Activated naive CD4-positive, alpha-beta T cell treated with anti-CD3 and anti-CD28 coated beads, Interleukin-2, amount 50 U/mL, for 72 hours (primary cell): ENCODE measurements around the gene OPCML. TPM values are rescaled to one million over a fixed set of nuclear protein-coding genes. Genes with fewer than 3 reads are reported as not detected.
A peak's percentile ranks its signal among the peaks of the same experiment; 100 is the strongest.

ENCODE experiments used
- ATAC-seq, 2 donors: fragments of 150-1000 bp; cut with Tn5 transposase; 2 replicates each; pipeline ENCODE4 v1.10.0; 2021; ENCODE audit warnings: mild to moderate bottlenecking in 2 of 2, moderate library complexity in 2 of 2
- DNase-seq, 2 donors: peaks; one replicate each; pipeline ENCODE4 v3.0.0; 2021 to 2022; ENCODE audit warnings: low spot score in 2 of 2
- H3K27ac Mint-ChIP-seq, 2 donors: one replicate each; pipeline ENCODE4 v1.8.0; 2022; ENCODE audit warnings: mild to moderate bottlenecking in 2 of 2, mixed read lengths in 2 of 2
- H3K36me3 Mint-ChIP-seq, 2 donors: one replicate each; pipeline ENCODE4 v1.8.0; 2022; ENCODE audit warnings: mixed read lengths in 2 of 2
- H3K9me3 Mint-ChIP-seq, 2 donors: one replicate each; pipeline ENCODE4 v1.8.0; 2022; ENCODE audit warnings: mixed read lengths in 2 of 2
- total RNA-seq, 2 donors: library from RNA; stranded (reverse); gene quantifications; one replicate each; pipeline ENCODE4 v1.2.3, GENCODE V29; 2022

OPCML gene
- total RNA-seq, 2 donors from 2014 or later = not detected

DNA sequence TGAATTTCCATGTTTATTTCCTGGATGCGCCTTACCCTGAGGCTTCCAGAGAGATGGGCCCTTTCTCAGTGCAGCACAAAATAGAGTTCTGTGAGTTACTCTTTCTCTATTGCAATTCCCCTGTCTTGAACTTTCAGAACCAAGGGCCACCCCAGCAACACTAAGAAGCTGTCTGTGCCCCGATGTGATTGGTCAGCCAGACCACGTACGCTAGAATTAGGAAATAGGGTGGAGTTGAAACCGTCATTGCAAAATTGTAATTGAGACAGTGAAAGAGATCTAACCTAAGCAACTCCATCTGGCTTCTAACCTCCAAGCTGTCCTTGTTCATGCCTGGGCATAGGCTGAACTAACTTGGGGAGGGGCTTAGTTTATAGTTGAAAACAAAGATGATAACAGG, 981.3 kb downstream of the OPCML start:
- no peak overlapping the region for H3K27ac Mint-ChIP-seq
- peaks cover 0 to 5% of the 10 kb centered on the region in 2 donors for H3K36me3 Mint-ChIP-seq
- H3K9me3 Mint-ChIP-seq = peaks cover 9 to 10% of the 10 kb centered on the region in 2 donors
- DNase-seq = no peak
- ATAC-seq = no peak

GRCh38 chr11:132549561-132549960, 982.7 kb downstream of the OPCML start:
- Mint-ChIP-seq H3K9me3 (peaks cover 9 to 10% of the 10 kb centered on the region in 2 donors), H3K36me3 (peaks cover 0 to 5% of the 10 kb centered on the region in 2 donors), H3K27ac (no peak overlapping the region)
- ATAC-seq (no peak), DNase-seq (no peak)

GRCh38 chr11:132549001-132549400, 983.3 kb downstream of the OPCML start:
- H3K36me3 Mint-ChIP-seq = peaks cover 0 to 5% of the 10 kb centered on the region in 2 donors
- H3K27ac Mint-ChIP-seq = no peak overlapping the region
- DNase-seq = no peak
- H3K9me3 Mint-ChIP-seq = peaks cover 7 to 10% of the 10 kb centered on the region in 2 donors
- ATAC-seq = no peak

DNA sequence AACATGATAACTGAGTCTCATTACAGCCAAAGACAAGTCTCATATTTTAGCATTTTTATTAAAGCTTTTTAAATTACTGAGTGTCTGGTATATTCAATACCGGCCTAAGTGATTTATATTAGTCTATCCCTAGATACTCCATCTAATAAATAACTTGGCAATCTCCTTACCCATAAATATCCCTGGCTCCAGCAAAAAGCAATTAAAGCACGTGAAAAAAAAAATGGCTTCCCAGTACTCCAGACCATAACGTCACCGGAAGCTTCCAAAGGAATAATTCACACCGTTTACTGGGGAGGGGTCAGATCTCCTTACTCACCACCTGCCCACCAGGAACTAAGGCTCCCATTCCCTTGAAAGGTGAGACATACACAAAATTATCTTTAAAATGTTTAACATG, 988.3 kb downstream of the OPCML start:
- no peak for ATAC-seq
- Mint-ChIP-seq H3K27ac (no peak overlapping the region), H3K9me3 (no peaks in the 10 kb centered on the region)

GRCh38 chr11:132541794-132542193, 990.5 kb downstream of the OPCML start:
- no peaks in the 10 kb centered on the region for H3K9me3 Mint-ChIP-seq
- no peak overlapping the region for H3K27ac Mint-ChIP-seq
- H3K36me3 Mint-ChIP-seq = no peaks in the 10 kb centered on the region
- DNase-seq (no peak), ATAC-seq (no peak)

More for the DNA sequence above, 988.3 kb downstream of the OPCML start:
- DNase-seq = no peak
- no peaks in the 10 kb centered on the region for H3K36me3 Mint-ChIP-seq

- no peak overlapping the region for H3K27ac Mint-ChIP-seq
- DNase-seq = no peak
- no peaks in the 10 kb centered on the region for H3K9me3 Mint-ChIP-seq
- no peak for ATAC-seq
- H3K36me3 Mint-ChIP-seq = no peaks in the 10 kb centered on the region
Measured at GRCh38 chr11:132540581-132540980, 991.7 kb downstream of the OPCML start.

DNA sequence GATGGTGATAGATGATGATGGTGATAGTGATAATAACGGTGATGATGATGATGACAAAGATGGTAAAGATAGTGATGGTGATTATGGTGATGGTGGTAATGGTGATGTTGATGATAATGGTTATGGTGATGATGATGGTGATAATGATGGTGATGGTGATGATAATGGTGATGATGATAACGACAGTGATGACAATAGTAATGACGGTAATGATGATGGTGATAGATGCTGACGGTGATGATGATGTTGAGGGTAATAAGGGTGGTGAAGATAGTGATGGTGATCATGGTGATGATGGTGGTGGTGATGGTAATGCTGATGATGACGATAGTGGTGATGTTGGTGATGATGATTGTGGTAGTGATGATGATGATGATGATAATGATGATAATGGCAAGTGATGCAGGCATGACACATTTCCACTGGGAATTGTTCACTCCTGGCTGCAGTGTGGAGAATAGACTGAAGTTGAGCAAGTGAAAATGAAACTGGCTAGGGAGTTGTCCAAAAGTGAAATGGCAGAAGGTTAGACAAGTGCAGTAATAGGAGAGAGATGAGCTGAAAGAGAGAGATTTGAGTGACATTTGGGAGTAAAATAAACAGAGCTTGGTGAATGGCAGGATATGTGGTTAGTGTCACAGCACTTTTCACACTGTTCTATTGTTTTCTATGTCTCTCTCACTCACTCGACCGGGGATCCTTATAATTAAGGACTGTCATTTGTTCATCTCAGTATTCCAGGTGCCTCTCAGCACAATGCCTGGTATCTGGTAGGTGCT, 992.5 kb downstream of the OPCML start:
- DNase-seq (no peak), ATAC-seq (no peak)
- H3K27ac Mint-ChIP-seq = no peak overlapping the region
- no peaks in the 10 kb centered on the region for H3K9me3 Mint-ChIP-seq
- no peaks in the 10 kb centered on the region for H3K36me3 Mint-ChIP-seq

- H3K36me3 Mint-ChIP-seq = no peaks in the 10 kb centered on the region
- ATAC-seq = no peak
- no peak overlapping the region for H3K27ac Mint-ChIP-seq
- peaks cover 0 to 5% of the 10 kb centered on the region in 2 donors for H3K9me3 Mint-ChIP-seq
- no peak for DNase-seq
Measured at GRCh38 chr11:132538642-132539041, 993.7 kb downstream of the OPCML start.

DNA sequence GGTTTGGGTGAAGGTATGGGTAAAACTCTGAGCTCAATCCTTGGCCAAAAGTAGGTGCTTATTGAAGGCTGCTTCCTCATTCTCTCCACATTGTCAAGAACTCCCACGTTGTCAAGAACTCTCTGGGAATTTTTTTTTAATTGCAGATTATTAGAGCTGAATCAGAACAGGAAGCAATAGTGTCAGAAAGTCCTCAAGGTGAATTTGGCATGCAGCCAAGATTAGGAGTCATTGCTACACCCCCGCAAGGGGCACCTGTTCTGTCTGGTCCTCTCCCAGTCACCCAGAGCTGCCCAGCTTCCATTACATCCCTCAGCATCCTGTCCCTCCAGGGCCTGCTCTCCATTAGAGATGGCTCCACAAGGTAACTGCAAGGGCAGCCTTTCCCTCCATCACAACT, 996.5 kb downstream of the OPCML start:
- H3K9me3 Mint-ChIP-seq = peaks cover 2 to 7% of the 10 kb centered on the region in 2 donors
- H3K36me3 Mint-ChIP-seq = no peaks in the 10 kb centered on the region
- no peak for ATAC-seq
- DNase-seq = no peak
- H3K27ac Mint-ChIP-seq = no peak overlapping the region

DNA sequence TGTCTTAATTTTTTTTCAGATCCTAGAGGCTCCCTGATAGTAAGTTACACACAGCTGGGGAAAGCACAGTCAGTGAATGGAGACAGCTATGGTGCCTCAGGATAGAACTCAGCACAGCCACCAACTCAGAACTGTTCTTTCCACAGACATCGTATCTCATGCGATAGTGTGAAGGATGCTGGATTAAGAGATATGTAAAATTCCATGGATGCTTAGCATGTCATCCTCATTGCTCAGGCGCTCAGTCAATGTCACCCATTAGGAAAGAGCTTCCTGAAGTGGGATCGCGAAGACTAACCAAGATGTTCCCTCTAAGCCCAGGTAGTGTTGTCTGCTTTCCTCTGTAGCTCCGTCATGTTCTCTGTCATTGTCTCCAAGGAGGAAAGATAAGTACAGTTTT, 1000.4 kb downstream of the OPCML start:
- DNase-seq (no peak), ATAC-seq (no peak)
- Mint-ChIP-seq H3K36me3 (no peaks in the 10 kb centered on the region), H3K27ac (no peak overlapping the region), H3K9me3 (peaks cover 7 to 16% of the 10 kb centered on the region in 2 donors)

DNA sequence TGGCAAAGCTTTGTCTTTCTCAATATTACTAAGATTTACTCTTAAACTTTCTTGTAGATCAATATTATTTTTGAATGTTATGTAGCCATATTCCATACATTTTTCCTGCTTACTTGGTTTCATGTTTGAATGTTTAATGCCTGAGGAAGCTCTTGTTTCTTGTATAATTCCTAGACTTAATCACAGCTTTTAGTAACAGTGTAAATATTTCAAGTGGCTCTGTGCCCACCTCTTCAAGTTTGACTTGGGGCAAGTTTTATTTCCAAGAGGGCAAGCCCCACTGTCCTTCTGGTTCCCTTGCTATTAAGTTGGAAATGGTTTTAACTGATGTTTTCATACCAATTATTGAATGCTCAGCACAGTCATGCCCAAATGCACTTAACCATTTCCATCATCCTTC, 1004.1 kb downstream of the OPCML start:
- H3K36me3 Mint-ChIP-seq = no peaks in the 10 kb centered on the region
- ATAC-seq (no peak), DNase-seq (no peak)
- H3K27ac Mint-ChIP-seq = no peak overlapping the region
- H3K9me3 Mint-ChIP-seq = peaks cover 7 to 13% of the 10 kb centered on the region in 2 donors

DNA sequence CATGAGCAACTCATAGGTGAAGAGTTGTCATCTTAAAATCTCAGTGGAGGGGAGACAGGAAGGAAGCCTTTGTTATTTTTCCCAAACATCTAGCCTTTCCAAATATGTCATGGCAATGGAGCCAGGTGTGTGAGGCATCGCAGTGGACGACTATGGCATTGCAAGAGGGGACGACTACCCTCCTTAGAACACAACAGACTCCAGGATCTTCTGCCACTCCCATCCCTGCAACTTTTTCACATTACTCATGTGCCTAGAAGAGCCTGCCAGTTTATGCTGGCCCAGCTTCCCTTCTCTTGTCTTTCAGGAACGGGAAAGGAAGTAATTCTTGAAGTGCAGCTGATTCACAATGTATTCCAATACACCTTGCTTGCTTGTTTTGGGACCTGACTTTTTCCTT, 1008.4 kb downstream of the OPCML start:
- Mint-ChIP-seq H3K27ac (no peak overlapping the region), H3K36me3 (no peaks in the 10 kb centered on the region), H3K9me3 (peaks cover under 1 to 11% of the 10 kb centered on the region in 2 donors)
- DNase-seq = no peak
- ATAC-seq = no peak

- ATAC-seq (no peak), DNase-seq (no peak)
- H3K27ac Mint-ChIP-seq = no peak overlapping the region
- H3K9me3 Mint-ChIP-seq = peaks cover 11 to 12% of the 10 kb centered on the region in 2 donors
- no peaks in the 10 kb centered on the region for H3K36me3 Mint-ChIP-seq
Measured at GRCh38 chr11:132520199-132520598, 1012.1 kb downstream of the OPCML start.

DNA sequence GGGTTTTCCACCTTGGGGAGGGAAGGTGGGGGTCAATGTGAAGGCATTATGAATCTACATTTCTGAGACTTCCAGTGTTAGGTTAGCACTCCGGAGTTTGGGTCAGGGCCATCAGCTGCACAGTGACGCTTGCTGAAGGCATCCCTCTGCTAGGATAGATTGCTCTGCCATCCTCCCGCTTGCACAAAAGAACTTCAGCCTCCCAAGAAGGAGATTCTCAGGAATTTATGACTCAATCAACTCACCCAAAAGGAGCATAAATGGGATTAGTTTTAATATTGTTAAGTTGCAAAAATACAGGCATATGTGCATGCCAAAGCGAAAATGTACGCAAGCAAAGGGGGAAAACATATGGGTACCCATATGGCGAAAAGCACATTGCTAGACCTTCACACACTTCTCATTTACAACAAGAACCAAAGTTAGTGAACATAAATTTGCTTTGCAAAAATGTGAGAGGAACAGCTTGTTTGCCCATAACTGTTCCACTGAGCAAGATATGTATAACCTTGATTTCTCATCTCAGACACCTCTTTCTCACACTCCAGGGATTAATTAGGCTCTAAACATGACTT, 1013.0 kb downstream of the OPCML start:
- ATAC-seq = no peak
- Mint-ChIP-seq H3K27ac (no peak overlapping the region), H3K9me3 (peaks cover 11 to 12% of the 10 kb centered on the region in 2 donors), H3K36me3 (no peaks in the 10 kb centered on the region)
- DNase-seq = no peak

DNA sequence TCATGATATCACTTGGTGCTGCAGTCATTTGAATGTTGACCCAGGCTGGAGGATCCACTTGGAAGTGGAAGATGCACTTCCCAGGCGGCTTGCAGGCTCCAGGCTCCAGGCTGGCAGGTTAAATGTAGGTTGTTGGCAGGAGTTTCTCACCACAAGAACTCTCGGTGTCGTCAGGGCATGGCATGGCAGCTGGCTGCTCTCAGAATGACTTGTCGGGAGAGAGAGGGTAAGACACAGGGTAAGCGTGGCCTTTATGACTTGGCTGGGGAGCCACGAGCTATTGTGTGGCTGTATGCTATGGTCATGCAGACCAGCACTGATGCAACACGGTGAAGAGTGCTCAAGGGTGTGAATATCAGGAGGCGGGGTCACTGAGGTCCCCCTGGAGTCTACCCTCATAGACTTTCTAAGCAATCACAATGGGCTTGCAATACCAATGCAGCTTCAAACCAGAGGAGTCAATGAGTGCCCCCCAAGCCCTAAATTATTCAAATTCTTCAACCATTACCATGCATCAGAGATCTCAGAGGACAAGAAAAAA, 1027.7 kb downstream of the OPCML start:
- DNase-seq (no peak), ATAC-seq (no peak)
- H3K36me3 Mint-ChIP-seq = peaks cover 0 to 11% of the 10 kb centered on the region in 2 donors
- H3K27ac Mint-ChIP-seq = peak overlapping the region in 1 of 2 donors; percentile 7
- peaks cover 10 to 11% of the 10 kb centered on the region in 2 donors for H3K9me3 Mint-ChIP-seq

DNA sequence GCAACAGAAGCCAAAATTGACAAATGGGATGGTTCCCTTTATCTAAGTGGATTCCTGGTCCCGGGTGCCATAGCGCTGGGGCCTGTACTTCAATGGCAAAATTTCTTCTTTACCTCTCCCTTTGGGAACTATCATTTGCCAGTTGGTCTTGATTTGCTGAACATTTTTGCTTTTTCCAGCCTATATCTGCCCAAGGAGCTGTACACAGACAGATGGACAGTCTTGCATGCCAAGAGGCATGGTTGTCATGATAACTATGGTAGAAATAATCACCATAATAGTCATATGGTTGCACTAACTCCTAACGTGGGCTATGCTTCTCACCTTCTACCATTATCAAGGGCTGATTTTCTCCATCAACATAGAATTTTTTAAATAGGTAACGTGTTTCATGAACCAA, 1030.9 kb downstream of the OPCML start:
- H3K9me3 Mint-ChIP-seq = peaks cover 6 to 8% of the 10 kb centered on the region in 2 donors
- H3K36me3 Mint-ChIP-seq = no peaks in the 10 kb centered on the region
- ATAC-seq = no peak
- no peak overlapping the region for H3K27ac Mint-ChIP-seq
- DNase-seq = no peak

DNA sequence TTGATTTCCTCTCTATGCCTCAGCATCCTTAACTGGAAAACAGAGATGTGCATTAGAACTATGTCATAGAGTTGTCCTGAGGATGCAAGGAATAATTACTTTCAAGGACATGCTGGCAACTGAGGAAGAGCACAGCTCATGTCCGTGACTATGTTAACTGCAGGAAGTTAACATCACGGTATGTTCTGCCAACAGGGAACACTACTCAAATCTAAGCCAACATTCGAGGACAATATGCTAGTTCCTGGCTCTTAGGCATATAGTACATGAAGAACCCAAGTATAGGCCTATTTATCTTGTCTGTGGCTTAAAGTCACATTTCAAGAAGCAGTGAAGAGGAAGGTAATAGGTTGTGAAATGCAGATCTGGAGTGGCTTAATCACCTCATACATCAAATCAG, 1032.6 kb downstream of the OPCML start:
- Mint-ChIP-seq H3K27ac (no peak overlapping the region), H3K36me3 (no peaks in the 10 kb centered on the region), H3K9me3 (peaks cover 8 to 11% of the 10 kb centered on the region in 2 donors)
- ATAC-seq = no peak
- DNase-seq = no peak

GRCh38 chr11:132496341-132496740, 1036.0 kb downstream of the OPCML start:
- H3K36me3 Mint-ChIP-seq = no peaks in the 10 kb centered on the region
- DNase-seq = no peak
- ATAC-seq = no peak
- peaks cover 20 to 22% of the 10 kb centered on the region in 2 donors for H3K9me3 Mint-ChIP-seq
- H3K27ac Mint-ChIP-seq = no peak overlapping the region
